GM18867 (cell line): ENCODE measurements around the gene BAZ2B.
"Not testable (repeated sequence)": the region's sequence is repeated elsewhere in the genome, so short reads cannot be mapped to it uniquely, and the experiment has no call there.

Experiments used
- ATAC-seq: cut with Tn5 transposase; IDR thresholded peaks from one replicate; pipeline ENCODE4 v1.9.1; 2021; ENCODE audit warnings: mild to moderate bottlenecking, moderate library complexity; ENCODE audit not compliant: unreplicated experiment

BAZ2B gene

GRCh38 chr2:159542101-159542500 lies 74.2 kb downstream of the BAZ2B start:
- ATAC-seq: no peak

GRCh38 chr2:159539701-159540100 lies 76.6 kb downstream of the BAZ2B start:
- no peak for ATAC-seq

DNA sequence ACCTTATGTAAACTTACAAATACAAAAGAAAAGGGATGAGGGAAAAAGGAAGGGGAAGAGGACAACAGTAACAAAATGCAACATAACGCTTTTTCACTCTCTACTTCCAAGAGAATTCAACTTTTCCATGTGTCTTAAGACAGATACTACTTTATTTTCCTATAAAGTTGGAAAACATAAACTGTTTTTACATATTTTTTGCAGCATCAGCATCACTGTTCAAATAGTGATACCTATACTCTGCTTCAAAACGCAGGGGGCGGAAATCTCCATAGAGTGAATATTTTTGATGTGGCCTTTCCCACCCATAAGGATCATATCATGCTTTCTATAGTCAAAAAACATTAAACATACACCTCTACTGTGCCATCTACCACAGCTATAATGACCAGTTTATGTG lies 77.5 kb downstream of the BAZ2B start:
- no peak for ATAC-seq

DNA sequence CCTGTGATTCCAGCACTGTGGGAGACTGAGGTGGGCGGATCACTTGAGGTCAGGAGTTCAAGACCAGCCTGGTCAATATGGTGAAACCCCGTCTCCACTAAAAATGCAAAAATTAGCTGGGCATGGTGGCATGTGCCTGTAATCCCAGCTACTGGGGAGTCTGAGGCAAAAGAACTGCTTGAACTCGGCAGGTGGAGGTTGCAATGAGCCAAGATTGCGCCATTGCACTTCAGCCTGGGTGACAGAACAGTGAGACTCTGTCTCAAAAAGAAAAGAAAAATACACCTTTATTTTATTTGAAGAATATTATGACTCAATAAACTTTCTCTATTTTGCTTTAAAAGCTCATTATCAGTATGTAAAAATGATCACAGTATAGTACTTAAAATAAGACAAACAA lies 81.1 kb downstream of the BAZ2B start:
- not testable (repeated sequence) for ATAC-seq

DNA sequence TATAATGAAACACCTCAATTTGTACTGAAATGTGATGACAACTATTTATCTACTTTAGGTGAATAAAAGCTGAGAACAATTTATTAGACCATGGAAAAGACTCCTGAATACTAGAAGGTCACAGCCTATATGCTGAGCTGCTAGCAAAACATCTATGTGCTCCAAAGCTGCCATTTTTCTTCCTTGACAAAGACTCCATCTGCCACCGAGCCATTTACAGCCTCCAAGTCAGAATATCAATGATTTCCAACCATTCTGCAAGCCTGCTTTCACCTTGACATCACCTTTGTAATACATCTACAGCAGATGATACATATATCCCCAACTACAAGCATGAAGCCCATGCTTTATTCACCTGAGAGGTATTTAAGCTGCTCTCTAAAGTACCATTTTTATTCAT lies 84.9 kb downstream of the BAZ2B start:
- no peak for ATAC-seq

GRCh38 chr2:159526433-159526832 lies 89.9 kb downstream of the BAZ2B start:
- no peak for ATAC-seq

GRCh38 chr2:159525012-159525411 lies 91.3 kb downstream of the BAZ2B start:
- ATAC-seq: no peak

GRCh38 chr2:159521272-159521671 lies 95.1 kb downstream of the BAZ2B start:
- no peak for ATAC-seq

DNA sequence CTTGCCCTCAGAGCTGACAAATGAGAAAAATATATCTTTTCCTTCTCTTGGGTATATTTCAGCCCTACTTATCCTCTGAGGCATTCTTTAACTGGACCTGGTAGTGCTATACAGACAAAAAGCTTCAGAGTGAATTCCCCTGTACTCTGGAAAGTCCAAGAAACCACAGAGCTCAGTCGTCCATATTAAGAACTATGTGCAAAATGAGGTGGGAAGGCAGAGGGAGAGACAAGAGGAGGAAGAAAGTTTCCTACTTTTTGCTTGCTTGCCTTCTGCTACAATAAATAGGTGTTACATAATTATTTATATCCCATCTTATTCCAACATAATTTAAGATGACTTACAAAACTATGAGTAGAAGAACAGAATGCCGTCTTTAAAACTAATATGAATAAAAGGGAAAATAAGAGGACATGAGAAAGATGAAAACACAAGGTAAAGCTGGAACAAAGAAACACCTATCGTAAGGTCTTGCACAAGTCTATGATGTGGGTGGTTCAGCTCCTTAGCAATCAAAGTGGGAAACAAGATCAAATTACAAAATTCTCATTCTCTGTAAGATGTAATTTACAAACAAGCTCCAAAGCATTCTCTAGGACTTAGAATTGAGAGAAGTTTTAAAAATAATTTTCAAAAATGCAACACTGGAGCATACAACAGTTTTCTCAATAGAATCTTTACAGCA lies 97.9 kb downstream of the BAZ2B start:
- no peak for ATAC-seq

DNA sequence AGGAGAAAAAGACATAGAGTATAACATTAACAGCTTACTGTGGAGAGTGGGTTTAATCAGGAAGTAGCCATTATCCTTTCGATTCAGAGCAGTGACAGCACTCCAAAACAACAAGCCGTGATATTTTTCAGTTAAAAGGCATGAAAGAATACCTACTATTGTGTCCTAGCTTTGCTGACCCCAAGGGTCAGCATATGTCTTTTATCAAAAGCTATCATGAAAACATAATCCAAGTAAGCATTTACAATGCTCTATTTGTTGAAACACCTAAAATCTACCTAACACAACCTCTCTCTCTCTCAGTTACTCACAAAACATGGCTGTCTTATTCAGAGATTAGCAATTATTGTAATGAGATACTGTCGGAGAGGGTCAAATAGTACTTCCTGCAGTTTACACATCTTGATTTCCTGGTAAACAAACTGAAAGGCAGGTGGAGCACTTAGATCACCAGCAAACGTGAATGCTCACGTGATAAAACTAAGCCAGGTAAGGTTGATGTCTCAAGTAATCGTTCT lies 100.0 kb downstream of the BAZ2B start:
- peak; percentile 93 for ATAC-seq

DNA sequence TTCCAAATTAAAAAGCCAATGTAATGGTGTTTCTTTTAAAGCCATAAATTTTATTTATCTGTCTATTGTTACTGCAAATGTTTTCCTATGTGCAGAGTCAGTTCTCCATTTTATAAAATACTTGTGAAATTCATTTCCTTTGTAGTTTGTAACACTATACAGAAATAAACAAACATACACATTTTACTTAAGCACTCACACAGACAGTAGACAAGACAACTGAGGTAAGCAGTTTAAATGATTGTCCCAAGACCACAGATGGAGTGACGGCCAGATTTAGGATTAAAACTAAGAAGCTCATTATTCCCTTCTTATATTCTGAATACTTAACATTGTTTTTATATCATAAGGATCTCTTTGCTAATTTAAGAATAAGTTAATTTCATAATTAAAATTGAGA lies 100.9 kb downstream of the BAZ2B start:
- no peak for ATAC-seq

- no peak for ATAC-seq
Measured at GRCh38 chr2:159513745-159514144, 102.6 kb downstream of the BAZ2B start.

- ATAC-seq: no peak
Measured at GRCh38 chr2:159508140-159508539, 108.2 kb downstream of the BAZ2B start.

- ATAC-seq: no peak
Measured at GRCh38 chr2:159506764-159507440, 109.4 kb downstream of the BAZ2B start.

- ATAC-seq: no peak
Measured at GRCh38 chr2:159506202-159506601, 110.1 kb downstream of the BAZ2B start.

GRCh38 chr2:159505196-159505595 lies 111.2 kb downstream of the BAZ2B start:
- no peak for ATAC-seq

DNA sequence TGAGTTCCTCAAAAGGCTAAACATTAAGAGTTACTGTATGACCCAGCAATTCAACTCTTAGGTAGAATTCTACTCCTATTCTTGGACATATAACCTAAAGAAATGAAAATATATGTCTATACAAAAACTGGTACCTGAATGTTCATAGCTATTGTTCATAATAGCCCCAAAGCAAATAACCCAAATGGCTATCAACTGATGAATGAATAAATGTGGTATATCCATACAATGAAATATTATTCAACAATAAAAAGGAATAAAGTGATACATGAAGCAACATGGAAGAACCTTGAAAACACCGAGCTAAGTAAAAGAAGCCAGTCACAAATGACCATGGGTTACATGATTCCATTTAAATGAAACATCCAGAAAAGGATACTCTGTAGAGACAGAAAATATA lies 114.6 kb downstream of the BAZ2B start:
- no peak for ATAC-seq

- no peak for ATAC-seq
Measured at GRCh38 chr2:159497847-159498246, 118.5 kb downstream of the BAZ2B start.

DNA sequence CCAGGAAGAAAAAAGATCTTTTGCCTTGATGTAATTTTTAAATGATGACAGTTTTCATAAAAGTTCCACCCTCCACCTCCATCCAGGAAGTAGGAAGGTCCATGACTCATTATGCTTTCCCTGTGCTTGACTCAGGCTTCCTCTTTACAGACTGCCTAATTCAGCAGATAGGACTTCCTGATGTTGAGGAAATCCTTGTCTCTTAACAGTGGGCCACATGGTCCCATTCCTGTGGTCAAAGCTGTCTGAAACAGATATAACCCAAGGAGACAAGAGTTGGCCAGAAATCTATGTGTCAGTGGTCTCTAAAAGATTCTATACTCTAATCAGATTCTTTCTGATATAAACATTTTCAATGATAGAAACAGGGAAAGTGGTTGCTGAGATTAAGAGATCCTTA lies 119.1 kb downstream of the BAZ2B start:
- no peak for ATAC-seq

GRCh38 chr2:159489476-159489875 lies 126.9 kb downstream of the BAZ2B start:
- no peak for ATAC-seq

- no peak for ATAC-seq
Measured at GRCh38 chr2:159484532-159484931, 131.8 kb downstream of the BAZ2B start.

- ATAC-seq: no peak
Measured at GRCh38 chr2:159476329-159476728, 140.0 kb downstream of the BAZ2B start.
